Metanephros (tissue), 1 donor: ENCODE data around the gene PAGE2. TPM values are rescaled to one million over a fixed set of nuclear protein-coding genes. Genes with fewer than 3 reads are reported as not detected.

Experiments
- total RNA-seq: library from RNA; depleted of rRNA; stranded (reverse); fragments of >200 nt; gene quantifications from one replicate; pipeline ENCODE4 v1.2.3, GENCODE V29; 2014

PAGE2 gene, protein sequence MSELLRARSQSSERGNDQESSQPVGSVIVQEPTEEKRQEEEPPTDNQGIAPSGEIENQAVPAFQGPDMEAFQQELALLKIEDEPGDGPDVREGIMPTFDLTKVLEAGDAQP
- total RNA-seq: not detected

GRCh38 chrX:55088795-55089489 lies at the start of gene PAGE2:
PAGE2 (plus strand) TSS chrX:55089018; CDS start chrX:55090021, 1,003 bp downstream.

DNA sequence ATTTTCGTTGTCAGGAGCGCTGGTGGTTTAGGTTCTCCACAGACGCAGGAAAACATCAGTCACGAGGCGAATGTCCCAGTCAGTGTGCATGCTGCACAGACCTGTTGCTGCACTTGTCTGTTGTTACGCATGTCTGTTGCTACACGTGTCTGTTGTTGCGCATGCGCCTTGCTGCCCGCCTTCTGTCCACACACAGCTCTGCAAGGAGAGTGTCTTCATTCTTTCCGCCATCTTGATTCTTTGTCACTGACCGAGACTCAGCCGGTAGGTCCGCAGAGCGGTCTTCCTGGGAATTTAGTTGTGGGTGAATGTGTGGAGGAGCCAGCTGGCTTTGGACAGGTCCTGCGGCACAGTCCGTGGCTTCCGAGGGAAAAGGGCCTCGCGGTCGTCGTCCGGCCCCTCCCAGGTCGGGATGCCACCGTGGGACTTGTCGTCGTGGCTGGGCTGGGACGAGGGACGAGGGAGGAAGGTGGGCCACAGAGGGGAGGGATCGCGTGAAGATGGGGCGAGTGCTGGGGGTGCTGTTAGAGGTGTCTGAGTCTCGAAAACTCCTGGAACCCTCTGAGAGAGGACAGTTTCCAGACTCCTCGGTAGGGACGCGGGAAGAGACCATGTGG lies 13.9 kb upstream of the PAGE2 start, which contains the start of gene PAGE2B:
TSS of gene PAGE2B (plus strand) at position 180 of the 617 bp plus-strand sequence. CDS start 1,012 bp downstream, outside the sequence.

Other genes starting within 250 kb of the PAGE2 start
- gene TRO, start 168.2 kb upstream of the PAGE2 start, total RNA-seq: 71.2 TPM
- 0.70 TPM for gene PFKFB1, start 94.8 kb upstream of the PAGE2 start, total RNA-seq
- gene APEX2, start 88.7 kb upstream of the PAGE2 start, total RNA-seq: 12.0 TPM
- 197 TPM for gene ALAS2, start 58.0 kb upstream of the PAGE2 start, total RNA-seq
- 0.70 TPM for gene PAGE2B, start 14.0 kb upstream of the PAGE2 start, total RNA-seq
- not detected for gene PAGE5, start 131.3 kb downstream of the PAGE2 start, total RNA-seq
- gene PAGE3, start 175.9 kb downstream of the PAGE2 start, total RNA-seq: not detected